KMS-11 (cell line): ENCODE results near the gene TMEM119.

ENCODE experiments used
- H2AFZ ChIP-seq: fragments of 200-600 bp; sonication (generic); 2 replicates; pipeline ENCODE4 v1.6.1; 2016; ENCODE audit warnings: antibody characterized with exemption, mixed run types, low read depth
- H3K27ac ChIP-seq: fragments of 200-600 bp; sonication (generic); 2 replicates; pipeline ENCODE4 v1.6.1; 2016; ENCODE audit warnings: mild to moderate bottlenecking, mixed run types
- H3K27me3 ChIP-seq: fragments of 200-600 bp; sonication (generic); 2 replicates; pipeline ENCODE4 v1.6.1; 2017; ENCODE audit warnings: mild to moderate bottlenecking, low read depth, mixed run types, moderate library complexity; ENCODE audit not compliant: insufficient read depth
- H3K36me3 ChIP-seq: fragments of 200-600 bp; sonication (generic); 2 replicates; pipeline ENCODE4 v1.6.1; 2017; ENCODE audit warnings: mild to moderate bottlenecking, mixed run types; ENCODE audit not compliant: insufficient read depth
- H3K4me1 ChIP-seq: fragments of 200-600 bp; sonication (generic); 2 replicates; pipeline ENCODE4 v1.6.1; 2016; ENCODE audit warnings: mild to moderate bottlenecking, low read depth, mixed run types; ENCODE audit not compliant: poor library complexity, severe bottlenecking
- H3K4me2 ChIP-seq: fragments of 200-600 bp; sonication (generic); 2 replicates; pipeline ENCODE4 v1.7.0; 2016; ENCODE audit warnings: mild to moderate bottlenecking, mixed run types
- H3K4me3 ChIP-seq: fragments of 200-600 bp; sonication (generic); IDR thresholded peaks from 2 replicates; pipeline ENCODE4 v1.6.1; 2017; ENCODE audit warnings: low read depth, low read length, mixed read lengths; ENCODE audit not compliant: insufficient read depth
- H3K79me2 ChIP-seq: fragments of 200-600 bp; sonication (generic); 2 replicates; pipeline ENCODE4 v1.6.1; 2016; ENCODE audit warnings: low read depth, mixed run types; ENCODE audit not compliant: insufficient read depth
- H3K9ac ChIP-seq: fragments of 200-600 bp; sonication (generic); 2 replicates; pipeline ENCODE4 v1.6.1; 2016; ENCODE audit warnings: mild to moderate bottlenecking, mixed run types
- H4K20me1 ChIP-seq: fragments of 200-600 bp; sonication (generic); 2 replicates; pipeline ENCODE4 v1.6.1; 2016; ENCODE audit warnings: mild to moderate bottlenecking, mixed run types; ENCODE audit not compliant: insufficient read depth
- CTCF ChIP-seq: fragments of 200-600 bp; sonication (generic); conservative IDR thresholded peaks from 2 replicates; pipeline ENCODE4 v1.6.1; 2017; ENCODE audit warnings: low read depth, mild to moderate bottlenecking, antibody characterized with exemption, low read length, moderate library complexity, mixed read lengths

The TMEM119 gene

GRCh38 chr12:108572166-108572790 is 25.6 kb downstream of the TMEM119 start:
- H2AFZ ChIP-seq: no peak overlapping the region
- TF ChIP-seq CTCF: no peak
- no peaks in the 10 kb centered on the region for H3K36me3 ChIP-seq
- H4K20me1 ChIP-seq: no peaks in the 10 kb centered on the region
- peak overlapping the region; percentile 4; the same call in 1 of the 2 replicates for H3K4me2 ChIP-seq
- H3K9ac ChIP-seq: no peak overlapping the region
- peaks cover 97% of the 10 kb centered on the region for H3K4me1 ChIP-seq
- no peak overlapping the region for H3K4me3 ChIP-seq
- H3K79me2 ChIP-seq: no peaks in the 10 kb centered on the region
- H3K27ac ChIP-seq: no peak overlapping the region; the same call in 1 of the 2 replicates
- H3K27me3 ChIP-seq: no peaks in the 10 kb centered on the region

GRCh38 chr12:108571609-108572165 is 26.2 kb downstream of the TMEM119 start:
- peak overlapping the region; percentile 94; the same call in 1 of the 2 replicates for H3K27ac ChIP-seq
- H3K4me3 ChIP-seq: no peak overlapping the region
- H3K27me3 ChIP-seq: no peaks in the 10 kb centered on the region
- H4K20me1 ChIP-seq: no peaks in the 10 kb centered on the region
- peaks cover 97% of the 10 kb centered on the region for H3K4me1 ChIP-seq
- no peaks in the 10 kb centered on the region for H3K36me3 ChIP-seq
- TF ChIP-seq CTCF: no peak
- H3K79me2 ChIP-seq: no peaks in the 10 kb centered on the region
- no peak overlapping the region for H3K9ac ChIP-seq
- no peak overlapping the region; the same call in 1 of the 2 replicates for H3K4me2 ChIP-seq
- H2AFZ ChIP-seq: no peak overlapping the region

GRCh38 chr12:108570743-108571608 is 26.9 kb downstream of the TMEM119 start:
- H3K4me3 ChIP-seq: no peak overlapping the region
- no peak for TF ChIP-seq CTCF
- H3K4me1 ChIP-seq: peaks cover 97% of the 10 kb centered on the region
- peak overlapping the region; percentile 99; the same call in 1 of the 2 replicates for H3K4me2 ChIP-seq
- no peak overlapping the region for H2AFZ ChIP-seq
- H3K36me3 ChIP-seq: no peaks in the 10 kb centered on the region
- H3K27ac ChIP-seq: peak overlapping the region; percentile 94
- H3K79me2 ChIP-seq: no peaks in the 10 kb centered on the region
- H3K9ac ChIP-seq: peak overlapping the region; percentile 15; the same call in 1 of the 2 replicates
- H3K27me3 ChIP-seq: no peaks in the 10 kb centered on the region
- no peaks in the 10 kb centered on the region for H4K20me1 ChIP-seq

- Histone ChIP-seq H3K9ac (peak overlapping the region; percentile 40; the same call in 1 of the 2 replicates), H3K27me3 (no peaks in the 10 kb centered on the region), H3K4me3 (no peak overlapping the region), H3K27ac (peak overlapping the region; percentile 94), H3K36me3 (no peaks in the 10 kb centered on the region), H2AFZ (no peak overlapping the region), H4K20me1 (no peaks in the 10 kb centered on the region), H3K4me2 (peak overlapping the region; percentile 99), H3K79me2 (peaks cover 9% of the 10 kb centered on the region; the same call in 1 of the 2 replicates), H3K4me1 (peaks cover 97% of the 10 kb centered on the region)
- no peak for TF ChIP-seq CTCF
These were observed 29.3 kb downstream of the TMEM119 start for GRCh38 chr12:108568338-108569154.
